Measurements from ENCODE around the gene KIAA2012.

- TF ChIP-seq SUZ12 (IDR thresholded peaks at IDR 0.05; ENCODE audit: extremely low read depth, insufficient read depth, insufficient read length) (no peak), YY1 (IDR thresholded peaks at IDR 0.05; ENCODE audit: insufficient read depth, insufficient read length) (no peak), ZNF274 (IDR thresholded peaks at IDR 0.05; ENCODE audit: low read depth, low read length) (no peak)
Measured at GRCh38 chr2:202157211-202157990, 84.3 kb downstream of the KIAA2012 start.

All from NT2/D1 (cell line).